HG02981 (cell line): ENCODE results near the gene VSX1.

ENCODE experiments used
- ATAC-seq: cut with Tn5 transposase; IDR thresholded peaks from one replicate; pipeline ENCODE4 v1.9.1; 2021; ENCODE audit warnings: mild to moderate bottlenecking, moderate library complexity; ENCODE audit not compliant: unreplicated experiment

VSX1 gene

DNA sequence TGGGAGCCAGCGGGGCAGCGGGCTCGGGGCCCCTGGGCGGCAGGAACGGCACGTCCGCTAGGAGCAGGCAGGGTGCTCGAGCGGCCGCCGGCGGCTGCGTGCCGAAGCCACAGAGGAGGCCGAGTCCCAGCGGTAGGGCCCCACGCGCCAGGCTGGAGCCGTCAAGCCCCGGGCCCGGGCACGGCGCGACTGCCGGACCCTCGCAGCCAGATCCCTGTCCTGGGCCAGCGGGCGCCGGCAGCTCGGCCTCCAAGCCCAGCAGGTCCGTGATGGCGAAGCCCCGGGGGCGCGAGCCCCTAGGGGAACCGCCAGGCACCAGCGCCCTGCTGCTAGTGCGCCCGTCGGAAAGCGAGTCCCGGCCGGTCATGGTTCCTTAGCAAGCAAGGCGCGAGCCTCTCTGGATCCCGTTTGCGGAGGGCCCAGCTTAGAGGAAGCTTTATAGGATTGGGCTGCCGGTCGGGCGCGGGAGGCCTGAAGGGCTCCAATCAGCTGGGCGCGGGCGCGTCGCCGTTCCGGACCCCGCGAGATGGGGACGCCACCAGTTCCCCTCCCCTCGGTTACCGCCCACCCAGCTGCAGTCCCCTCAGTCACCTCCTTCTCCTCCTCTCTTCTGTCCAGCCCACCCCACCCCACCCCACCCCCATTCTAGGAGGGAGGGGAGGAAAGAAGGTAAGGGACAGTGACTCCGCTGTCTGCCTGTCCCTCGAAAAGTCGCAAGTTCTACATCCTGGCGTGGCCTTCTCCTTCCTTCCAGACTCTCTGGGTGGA, at the start of gene VSX1:
Gene VSX1 (minus strand): TSS at position 412 of the 768 bp plus-strand sequence. CDS start 45 bp downstream, at position 367.
- ATAC-seq = no peak

DNA sequence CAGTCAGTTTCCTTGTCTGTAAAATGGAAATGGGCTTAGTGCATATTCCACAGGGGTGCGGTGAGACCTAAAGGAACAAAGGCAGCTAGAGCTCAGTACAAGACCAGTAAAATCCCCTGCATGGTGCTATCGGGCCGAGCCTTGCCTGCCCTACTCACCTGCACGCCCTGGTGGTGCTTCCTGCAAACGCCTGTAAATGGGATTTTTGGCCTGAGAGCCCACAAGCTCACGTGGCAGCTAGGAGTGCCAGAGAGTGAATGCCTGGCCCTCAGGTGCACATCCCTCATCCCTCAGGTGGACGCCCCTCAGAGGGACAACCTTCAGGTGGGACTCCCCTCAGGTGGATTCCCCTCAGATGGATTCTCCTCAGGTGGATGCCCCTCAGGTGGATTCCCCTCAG, 48.0 kb upstream of the VSX1 start:
- no peak for ATAC-seq

DNA sequence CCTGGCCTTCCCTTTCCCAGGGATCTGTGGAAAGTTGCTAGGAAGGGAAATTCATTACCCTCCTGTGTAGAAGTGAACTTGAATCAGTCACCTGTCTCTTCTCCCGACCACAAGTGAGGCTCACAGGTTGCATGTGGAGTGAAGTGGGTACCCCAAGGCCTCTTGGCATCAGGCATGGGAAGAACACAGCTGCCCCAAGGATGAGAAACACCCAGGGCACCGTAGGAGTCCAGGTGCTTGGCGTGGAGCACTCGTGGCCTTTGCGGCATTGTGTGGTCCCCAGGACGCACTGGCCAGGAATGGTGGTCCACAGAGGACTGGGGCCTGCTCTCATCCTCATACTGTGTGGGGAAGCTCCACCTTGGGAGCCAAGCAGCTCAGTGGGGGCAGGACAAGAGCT, 47.5 kb upstream of the VSX1 start:
- no peak for ATAC-seq

GRCh38 chr20:25128649-25129048, 46.7 kb upstream of the VSX1 start:
- no peak for ATAC-seq

- no peak for ATAC-seq
Measured at GRCh38 chr20:25127761-25128537, 46.0 kb upstream of the VSX1 start.

DNA sequence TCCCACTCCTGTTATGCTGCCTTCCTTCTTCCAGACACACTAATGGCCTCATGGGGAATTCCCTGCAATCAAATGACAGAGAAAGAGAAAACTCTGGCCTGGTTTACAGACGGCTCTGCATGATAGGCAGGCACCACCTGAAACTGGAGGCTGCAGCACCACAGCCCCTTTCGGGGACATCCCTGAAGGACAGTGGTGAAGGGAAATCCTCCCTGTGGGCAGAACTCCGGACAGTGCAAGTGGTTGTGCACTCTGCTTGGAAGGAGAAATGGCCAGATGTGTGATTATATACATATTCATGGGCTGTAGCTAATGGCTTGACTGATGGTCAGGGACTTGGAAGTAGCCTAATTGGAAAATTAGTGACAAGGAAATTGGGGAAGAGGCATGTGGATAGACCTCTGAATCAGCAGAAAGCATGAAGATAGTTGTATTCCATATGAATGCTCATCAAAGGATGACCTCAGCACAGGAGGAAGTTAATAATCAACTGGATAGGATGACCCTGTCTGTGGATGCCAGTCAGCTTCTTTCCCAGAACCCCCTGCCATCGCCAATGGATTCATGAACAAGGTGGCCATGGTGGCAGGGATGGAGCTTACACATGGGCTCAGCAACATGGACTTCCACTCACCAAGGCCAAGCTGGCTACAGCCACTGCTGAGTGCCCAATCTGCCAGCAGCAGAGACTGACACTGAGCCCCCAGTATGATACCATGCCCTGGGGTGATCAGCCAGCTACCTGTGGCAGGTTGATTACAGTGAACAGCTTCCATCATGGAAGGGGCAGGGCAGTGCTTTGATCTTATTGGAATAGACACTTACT, 44.5 kb upstream of the VSX1 start:
- ATAC-seq = no peak

GRCh38 chr20:25125636-25126035, 43.7 kb upstream of the VSX1 start:
- no peak for ATAC-seq

DNA sequence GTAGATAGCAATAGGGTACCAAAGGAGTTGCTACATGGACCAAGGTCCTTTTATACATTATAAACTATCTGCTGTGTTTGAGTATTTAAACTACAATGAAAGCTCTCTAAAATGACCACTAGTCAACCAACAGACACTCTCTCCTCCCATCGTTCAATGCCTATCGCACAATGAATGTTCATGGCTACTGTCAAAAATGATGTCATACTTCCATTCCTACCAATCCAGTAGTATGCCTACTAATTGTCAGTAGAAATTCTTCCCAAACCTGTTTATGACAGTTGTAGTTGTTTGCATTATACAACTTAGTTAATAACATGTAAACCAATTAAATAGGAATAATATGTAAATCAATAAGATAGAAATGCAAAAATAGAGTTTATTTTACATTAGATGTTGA, 39.0 kb upstream of the VSX1 start:
- no peak for ATAC-seq

DNA sequence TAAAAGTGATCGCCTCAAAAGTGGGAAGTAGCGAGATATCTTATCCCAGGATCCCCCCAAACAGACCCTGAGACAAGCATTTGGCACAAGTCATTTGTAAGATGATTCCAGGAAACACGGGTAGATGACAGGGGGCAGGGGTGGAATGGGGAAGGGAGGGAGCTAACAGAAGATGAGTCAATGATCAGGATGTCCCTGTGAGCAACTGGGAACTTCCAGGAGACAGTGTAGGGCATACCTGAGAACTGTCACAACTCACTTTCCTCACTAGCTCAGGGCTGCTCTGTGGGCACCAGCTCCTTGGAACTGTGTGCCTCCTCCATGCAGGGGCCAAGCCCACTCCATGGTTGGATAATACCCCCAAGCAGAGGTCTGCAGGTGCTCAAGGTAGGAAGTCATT, 38.5 kb upstream of the VSX1 start:
- ATAC-seq = no peak

- no peak for ATAC-seq
Measured at GRCh38 chr20:25118529-25118928, 36.6 kb upstream of the VSX1 start.

DNA sequence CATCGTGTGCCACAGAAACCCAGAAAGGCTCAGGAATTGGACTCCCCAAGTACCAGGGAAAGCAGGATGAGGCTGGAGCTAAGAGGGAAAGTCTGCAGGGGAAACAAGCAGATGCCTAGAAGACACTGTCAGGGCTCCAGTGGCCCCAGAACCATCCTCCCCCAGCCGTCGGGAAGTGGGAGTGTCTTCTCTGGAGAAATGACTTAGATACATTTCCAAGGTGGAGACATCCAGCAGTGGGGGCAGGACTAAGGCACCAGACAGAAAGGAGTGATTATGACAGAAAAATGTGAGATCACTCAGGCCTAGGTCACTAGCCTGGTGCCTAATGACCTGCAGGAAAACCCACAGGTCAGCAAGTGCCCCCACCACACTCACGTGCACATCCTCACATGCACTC, 36.0 kb upstream of the VSX1 start:
- no peak for ATAC-seq

GRCh38 chr20:25116739-25117458, 35.0 kb upstream of the VSX1 start:
- ATAC-seq = no peak

- ATAC-seq = no peak
Measured at GRCh38 chr20:25103526-25103925, 21.6 kb upstream of the VSX1 start.

DNA sequence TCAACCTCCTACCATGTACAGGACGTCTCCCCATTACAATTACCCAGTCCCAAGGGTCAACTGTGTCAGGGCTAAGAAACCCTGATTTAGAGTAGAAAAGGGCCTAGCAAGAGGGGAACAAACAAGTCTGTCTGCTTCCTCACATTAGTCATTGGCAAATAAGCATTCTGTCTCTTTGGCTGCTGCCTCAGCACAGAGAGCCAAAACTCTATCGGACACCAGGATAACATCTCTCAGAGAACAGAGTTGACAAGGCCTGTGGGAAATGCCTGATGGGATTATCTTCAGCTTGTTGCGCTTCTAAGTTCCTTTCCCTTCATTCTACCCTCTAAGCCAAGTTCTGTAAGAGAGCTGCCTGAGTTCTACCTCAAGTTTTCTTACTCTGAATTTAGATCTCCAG, 19.0 kb upstream of the VSX1 start:
- ATAC-seq = no peak

DNA sequence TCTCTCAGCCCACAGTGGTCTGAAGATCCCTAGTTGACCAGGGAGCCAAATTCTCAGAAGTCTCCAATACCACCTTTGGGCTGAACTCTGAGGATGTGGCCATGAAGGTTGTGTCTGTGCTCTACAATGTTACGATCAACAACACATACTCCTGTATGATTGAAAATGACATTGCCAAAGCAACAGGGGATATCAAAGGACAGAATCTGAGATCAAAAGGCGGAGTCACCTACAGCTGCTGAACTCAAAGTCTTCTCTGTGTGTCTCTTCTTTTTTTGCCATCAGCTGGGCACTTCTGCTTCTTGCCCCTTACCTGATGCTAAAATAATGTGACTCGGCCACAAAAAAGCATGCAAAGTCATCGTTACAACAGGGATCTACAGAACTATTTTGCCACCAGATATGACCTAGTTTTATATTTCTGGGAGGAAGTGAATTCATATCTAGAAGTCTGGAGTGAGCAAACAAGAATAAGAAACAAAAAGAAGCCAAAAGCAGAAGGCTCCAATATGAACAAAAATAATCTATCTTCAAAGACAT, 17.7 kb upstream of the VSX1 start:
- ATAC-seq = no peak

DNA sequence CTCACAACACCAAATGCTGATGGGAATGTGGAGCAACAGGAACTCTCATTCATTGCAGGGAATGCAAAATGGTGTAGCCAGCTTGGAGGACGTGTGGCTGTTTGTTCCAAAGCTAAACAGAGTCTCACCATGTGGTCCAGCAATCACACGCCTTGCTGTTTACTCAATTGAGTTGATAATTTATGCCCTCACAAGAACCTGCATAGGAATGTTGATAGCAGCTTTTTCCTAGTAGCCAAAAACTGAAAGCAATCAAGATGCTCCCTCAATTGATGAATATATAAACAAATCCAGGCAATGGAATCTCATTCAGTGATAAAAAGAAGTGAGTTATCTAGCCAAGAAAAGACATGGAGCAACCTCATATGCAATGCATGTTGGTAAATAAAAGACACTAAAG, 15.6 kb upstream of the VSX1 start:
- ATAC-seq = no peak

DNA sequence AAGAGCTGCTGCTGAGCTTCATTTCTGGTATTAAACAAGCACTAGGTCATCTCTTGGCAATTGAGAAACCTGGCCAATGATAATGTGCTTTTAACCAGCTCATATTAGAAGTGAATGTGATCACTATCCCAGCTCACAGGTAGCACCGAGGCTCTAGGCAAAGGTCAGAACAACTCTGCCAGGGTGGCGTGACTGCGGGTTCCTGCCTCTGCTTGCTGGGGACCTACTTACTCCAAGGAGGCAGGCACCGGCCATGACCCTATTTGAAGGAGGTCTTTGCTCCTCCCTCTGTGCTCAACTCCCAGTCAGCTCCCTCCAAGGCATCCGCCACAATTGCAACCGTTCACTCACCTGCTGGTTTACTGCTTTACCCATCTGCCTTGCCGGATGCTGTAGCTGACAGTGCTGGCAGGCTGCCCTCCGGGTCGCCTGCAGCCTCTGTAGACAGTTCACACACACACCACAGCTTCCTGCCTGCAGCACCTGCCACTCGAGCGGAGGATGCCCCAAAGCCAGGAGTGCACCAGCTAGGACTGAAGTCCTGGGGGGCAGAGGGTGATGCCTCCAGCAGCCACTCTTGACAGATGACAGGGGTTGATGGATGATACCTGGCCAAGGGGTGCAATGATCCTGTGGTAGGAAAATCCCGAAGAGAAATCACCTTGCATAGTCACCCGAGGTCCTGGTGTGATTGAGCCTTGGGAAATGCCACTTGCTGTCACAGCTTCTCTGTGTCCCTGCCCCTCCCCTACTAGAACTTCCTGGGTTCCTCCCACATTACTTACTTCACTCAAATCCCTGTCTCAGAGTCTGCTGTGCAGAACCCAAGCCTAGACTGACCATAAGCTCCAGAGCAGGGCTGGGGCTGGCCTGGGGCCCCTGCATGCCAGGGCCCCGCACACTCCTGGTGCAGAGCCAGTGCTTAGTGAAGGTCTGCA, 8.8 kb upstream of the VSX1 start:
- peak; percentile 77 for ATAC-seq

GRCh38 chr20:25089662-25090061, 7.7 kb upstream of the VSX1 start:
- no peak for ATAC-seq

DNA sequence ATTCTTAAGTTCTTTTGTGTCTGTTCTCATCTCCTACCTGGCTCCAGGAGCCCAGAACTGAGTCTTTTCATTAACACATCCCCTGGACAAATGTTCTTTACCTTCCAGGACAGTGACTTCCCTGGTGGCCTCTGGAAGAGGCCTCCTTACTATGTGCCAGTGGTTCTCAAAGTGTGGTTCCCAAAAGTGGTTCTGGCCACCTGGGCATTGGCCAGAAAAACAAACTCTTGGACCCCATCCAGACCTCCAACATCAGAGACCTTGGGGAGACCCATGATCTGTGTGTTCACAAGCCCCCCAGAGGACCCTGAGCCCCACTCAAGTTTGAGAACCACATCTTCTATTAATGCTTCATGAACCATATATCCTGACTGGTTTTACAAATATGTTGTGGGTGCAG, 7.2 kb upstream of the VSX1 start:
- no peak for ATAC-seq

GRCh38 chr20:25088267-25088666, 6.3 kb upstream of the VSX1 start:
- ATAC-seq = no peak
